Lung (tissue), 12 donors: Measurements from ENCODE around the gene PLCD3. TPM values are rescaled to one million over a fixed set of nuclear protein-coding genes. Genes with fewer than 3 reads are reported as not detected.

Source experiments
- ATAC-seq: fragments of 200-7000 bp; cut with Tn5 transposase; one replicate; pipeline ENCODE4 v1.9.1; 2020; ENCODE audit warnings: moderate number of reproducible peaks; ENCODE audit not compliant: insufficient read depth, low FRiP score
- DNase-seq, 3 donors: peaks; one replicate each; pipeline ENCODE4 v3.0.0-alpha.2; 2013 to 2017
- H3K27ac ChIP-seq, 2 donors: one replicate each; pipeline ENCODE4 v1.5.1; 2013; ENCODE audit warnings: mild to moderate bottlenecking in 2 of 2, moderate library complexity in 2 of 2, control low read depth in 1 of 2, inconsistent platforms in 1 of 2, low read depth in 1 of 2, low read length in 1 of 2
- H3K27me3 ChIP-seq, 3 donors: one replicate each; pipeline ENCODE4 v1.5.1; 2013; ENCODE audit warnings: low read length in 2 of 3; ENCODE audit not compliant: control insufficient read depth in 3 of 3, insufficient read depth in 3 of 3
- H3K36me3 ChIP-seq, 4 donors: one replicate each; pipeline ENCODE4 v1.5.1; 2013; ENCODE audit warnings: low read length in 4 of 4, mild to moderate bottlenecking in 1 of 4, moderate library complexity in 1 of 4; ENCODE audit not compliant: control insufficient read depth in 4 of 4, insufficient read depth in 4 of 4
- H3K4me1 ChIP-seq, 5 donors: one replicate each; pipeline ENCODE4 v1.5.1; 2013; ENCODE audit warnings: low read length in 5 of 5, mild to moderate bottlenecking in 2 of 5, moderate library complexity in 1 of 5; ENCODE audit not compliant: control insufficient read depth in 5 of 5, insufficient read depth in 5 of 5
- H3K4me3 ChIP-seq: one replicate; pipeline ENCODE4 v1.5.1; 2013; ENCODE audit warnings: mild to moderate bottlenecking, control low read depth, moderate library complexity
- H3K9ac ChIP-seq, 2 donors: one replicate each; pipeline ENCODE4 v1.5.1; 2013; ENCODE audit warnings: low read length in 2 of 2, control low read depth in 1 of 2; ENCODE audit not compliant: insufficient read depth in 1 of 2
- H3K9me3 ChIP-seq, 4 donors: one replicate each; pipeline ENCODE4 v1.5.1; 2013; ENCODE audit warnings: low read length in 3 of 4, mild to moderate bottlenecking in 1 of 4, moderate library complexity in 1 of 4; ENCODE audit not compliant: control insufficient read depth in 4 of 4, insufficient read depth in 3 of 4
- CTCF ChIP-seq: IDR thresholded peaks from 2 replicates; pipeline ENCODE4 v1.5.1; 2012; ENCODE audit warnings: mild to moderate bottlenecking; ENCODE audit errors: control extremely low read depth, extremely low read depth
- WGBS, 2 donors: extraction: QIAGEN DNeasy Blood & Tissue Kit; methylation state at CpG; one replicate each; pipeline ENCODE4 v1.1.7; 2013; 5-methylcytosine and 5-hydroxymethylcytosine counted together
- polyA plus RNA-seq, 2 donors: library from polyadenylated mRNA; stranded (reverse); fragments of 200-250 nt; gene quantifications; one replicate each; pipeline ENCODE4 v1.2.1, GENCODE V29; 2013
- total RNA-seq, 2 donors: library from RNA; depleted of rRNA in 1 of 2; stranded (reverse); fragments of >200 nt in 1 of 2; gene quantifications; one replicate each; pipeline ENCODE4 v1.2.1, GENCODE V29; 2014 to 2021
- donor health status: control.
- donor health status: control.
- donor health status: Bipolar disorder and iron deficiency.
- donor health status: healthy.
- donor health status: DM: yes; HTN: yes; CAD: no.

Gene PLCD3
- total and polyA plus RNA-seq, 4 donors = 3.6 to 43.3 (median 18.9) TPM

- no peak overlapping the region for H3K9ac ChIP-seq
- WGBS, 2 donors = 70 to 85% methylated on average over 12 of the region's 12 CpGs
- peaks cover 0 to 48% (median 18%) of the 10 kb centered on the region in 4 donors for H3K36me3 ChIP-seq
- H3K27me3 ChIP-seq = no peaks in the 10 kb centered on the region
- H3K4me3 ChIP-seq = no peak overlapping the region
- ATAC-seq = no peak
- DNase-seq = no peak
- no peak overlapping the region for H3K27ac ChIP-seq
- H3K4me1 ChIP-seq = peaks cover 0 to 2% (median 0%) of the 10 kb centered on the region in 5 donors
- no peaks in the 10 kb centered on the region for H3K9me3 ChIP-seq
- TF ChIP-seq CTCF = no peak
Measured at GRCh38 chr17:45108595-45109521, 23.5 kb downstream of the PLCD3 start.

- no peak overlapping the region for H3K9ac ChIP-seq
- H3K27ac ChIP-seq = no peak overlapping the region
- no peak for TF ChIP-seq CTCF
- DNase-seq (no peak), ATAC-seq (no peak)
- no peaks in the 10 kb centered on the region for H3K9me3 ChIP-seq
- no peak overlapping the region for H3K4me3 ChIP-seq
- no peaks in the 10 kb centered on the region for H3K27me3 ChIP-seq
- H3K4me1 ChIP-seq = peaks cover 0 to 2% (median 0%) of the 10 kb centered on the region in 5 donors
- peaks cover 0 to 54% (median 24%) of the 10 kb centered on the region in 4 donors for H3K36me3 ChIP-seq
- WGBS, 2 donors = 77 to 78% methylated on average over 9 of the region's 9 CpGs
Measured at GRCh38 chr17:45108051-45108450, 24.3 kb downstream of the PLCD3 start.

GRCh38 chr17:45107293-45108010 lies 24.9 kb downstream of the PLCD3 start:
- H3K27me3 ChIP-seq = no peaks in the 10 kb centered on the region
- DNase-seq = no peak
- no peak for ATAC-seq
- no peak for TF ChIP-seq CTCF
- H3K4me1 ChIP-seq = peaks cover 0 to 2% (median 0%) of the 10 kb centered on the region in 5 donors
- peaks cover 0 to 59% (median 29%) of the 10 kb centered on the region in 4 donors for H3K36me3 ChIP-seq
- no peak overlapping the region for H3K4me3 ChIP-seq
- no peak overlapping the region for H3K9ac ChIP-seq
- no peak overlapping the region for H3K27ac ChIP-seq
- WGBS, 2 donors = 87 to 90% methylated on average over 13 of the region's 13 CpGs
- H3K9me3 ChIP-seq = no peaks in the 10 kb centered on the region
